SIG-M5 (cell line): ENCODE data around the gene PRSS56.

Source experiments
- DNase-seq: peaks from one replicate; lab custom pipeline; 2025; lab: John Stamatoyannopoulos, UW

Gene PRSS56

DNA sequence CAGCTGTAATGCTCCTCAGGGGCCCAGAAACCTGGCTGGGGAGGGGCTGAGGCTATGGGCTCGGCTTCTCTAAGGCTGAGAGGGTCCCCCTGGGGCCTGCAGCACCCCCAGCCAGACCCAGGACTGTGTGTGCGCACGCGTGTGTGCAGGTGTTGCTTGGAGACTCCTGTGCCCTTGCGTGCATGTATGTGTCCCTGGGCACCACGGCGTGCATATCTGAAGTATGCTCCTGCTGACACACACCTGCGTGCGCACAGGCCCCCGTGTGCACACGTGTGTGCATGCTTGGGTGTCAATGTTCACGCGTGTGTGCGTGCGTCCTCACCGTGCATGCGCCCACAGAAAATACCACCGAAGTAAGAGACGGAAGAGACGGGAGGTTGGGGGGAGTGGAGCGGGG, 17.7 kb upstream of the PRSS56 start:
- DNase-seq = no peak

DNA sequence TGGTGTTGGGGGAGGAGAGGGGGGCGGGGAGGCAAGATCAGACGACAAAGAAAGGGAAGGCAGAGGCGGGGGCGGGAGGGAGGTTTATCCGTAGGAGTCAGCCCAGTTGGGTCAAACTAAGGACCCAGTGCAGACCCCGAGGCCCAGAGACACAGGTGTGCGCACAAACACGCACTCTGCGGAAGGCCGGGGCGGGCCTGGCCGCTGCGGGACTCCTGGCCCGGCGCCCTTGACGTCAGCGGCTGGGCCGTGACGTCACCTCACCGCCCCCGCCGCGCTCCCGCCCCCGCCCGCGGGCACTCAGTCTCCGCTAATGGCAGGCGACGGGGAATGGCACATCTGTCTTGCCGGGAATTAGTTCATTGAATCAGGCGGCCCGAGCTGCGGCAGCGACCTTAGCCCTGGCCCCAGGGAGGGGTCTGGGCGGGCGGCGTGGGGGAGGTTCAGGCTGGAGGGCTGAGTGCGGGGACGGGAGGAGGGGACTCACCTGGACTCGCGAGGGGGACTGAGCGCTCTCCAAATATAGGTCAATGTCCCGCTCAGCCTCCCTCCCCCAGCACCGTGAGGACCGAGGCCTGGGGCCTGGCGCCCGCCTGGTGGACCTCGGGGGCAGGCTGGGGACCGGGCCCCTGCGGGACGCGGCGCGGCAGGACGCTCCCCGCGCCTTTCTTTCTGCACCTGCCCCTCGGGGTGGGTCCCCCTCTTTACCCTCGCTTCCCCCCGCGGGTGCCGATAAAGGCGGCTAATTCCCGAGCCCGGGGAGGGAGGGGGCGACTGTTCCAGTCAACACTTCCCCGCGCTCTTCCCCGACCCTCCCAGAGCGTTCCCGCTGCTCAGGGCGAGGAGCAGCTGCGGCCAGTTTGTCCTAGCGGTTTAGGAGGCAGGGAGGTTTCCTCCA, 17.0 kb upstream of the PRSS56 start:
- DNase-seq = no peak

DNA sequence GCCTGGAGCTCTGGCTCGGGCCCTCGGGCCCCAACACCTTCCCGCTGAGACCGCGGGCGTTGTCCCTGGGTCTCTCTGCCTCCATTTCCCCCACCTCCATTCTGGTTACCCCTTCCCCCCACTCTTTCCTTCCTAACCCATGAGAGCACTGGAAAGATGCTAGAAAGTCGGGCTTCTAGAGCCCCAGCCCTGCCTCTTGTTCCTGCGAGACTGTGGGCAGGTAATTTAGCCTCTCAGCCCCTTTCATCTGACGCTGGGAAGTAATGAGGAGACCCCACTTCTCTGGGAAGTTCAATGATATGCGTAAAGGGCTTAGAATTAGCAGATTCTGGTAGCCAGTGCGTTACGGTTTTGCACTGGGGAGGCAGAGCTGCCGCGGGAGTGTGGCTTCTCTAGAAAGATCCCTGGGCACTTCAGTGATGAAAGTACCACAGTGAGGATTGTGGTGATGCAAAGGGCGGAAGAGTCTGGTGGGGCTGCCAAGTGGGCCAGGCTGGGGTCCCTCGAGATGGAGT, 16.3 kb upstream of the PRSS56 start:
- no peak for DNase-seq

DNA sequence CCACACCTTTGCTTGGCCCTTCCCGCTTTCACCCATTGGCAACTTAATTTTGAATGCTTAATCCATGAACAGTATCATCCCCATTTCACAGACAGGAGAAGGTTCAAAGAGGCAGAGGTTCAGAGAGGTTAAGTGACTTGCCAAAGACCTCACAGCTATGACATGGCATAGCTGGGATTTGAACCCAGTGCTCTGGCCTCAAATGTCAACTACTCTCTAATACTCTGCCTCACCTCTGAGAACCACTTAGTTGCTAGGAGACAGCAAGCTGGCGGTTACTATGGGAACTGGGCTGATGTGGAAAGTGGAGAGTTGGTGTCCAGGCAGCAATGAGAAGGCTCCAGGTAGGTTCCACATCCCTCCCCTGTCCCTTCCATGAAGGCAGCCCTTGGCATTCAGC, 15.8 kb upstream of the PRSS56 start:
- no peak for DNase-seq

- DNase-seq = no peak
These were observed 14.3 kb upstream of the PRSS56 start for GRCh38 chr2:232505856-232506255.

- no peak for DNase-seq
These were observed 13.5 kb upstream of the PRSS56 start for GRCh38 chr2:232506709-232507108.

- no peak for DNase-seq
These were observed 11.9 kb upstream of the PRSS56 start for GRCh38 chr2:232508251-232508650.

GRCh38 chr2:232511336-232511890, 8.8 kb upstream of the PRSS56 start:
- no peak for DNase-seq

GRCh38 chr2:232512602-232513001, 7.6 kb upstream of the PRSS56 start:
- no peak for DNase-seq

- DNase-seq = no peak
These were observed 6.8 kb upstream of the PRSS56 start for GRCh38 chr2:232513353-232513752.

DNA sequence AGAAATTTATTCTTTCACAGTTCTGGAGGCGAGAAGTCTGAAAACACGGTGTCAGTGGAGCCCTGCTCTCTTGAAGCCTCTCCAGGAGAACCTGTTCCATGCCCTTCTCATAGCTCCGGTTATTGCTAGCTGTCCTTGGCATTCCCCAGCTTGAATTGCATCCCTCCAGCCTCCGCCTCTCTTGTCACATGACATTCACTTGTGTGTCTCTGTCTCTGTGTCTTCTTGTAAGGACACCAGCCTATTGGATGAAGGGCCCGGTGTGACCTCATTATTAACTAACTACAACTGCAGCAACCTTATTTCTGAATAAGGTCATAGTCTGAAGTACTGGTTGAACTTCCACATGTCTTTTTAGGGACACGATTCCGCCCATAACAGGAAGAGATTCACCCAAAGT, 4.5 kb upstream of the PRSS56 start:
- no peak for DNase-seq

DNA sequence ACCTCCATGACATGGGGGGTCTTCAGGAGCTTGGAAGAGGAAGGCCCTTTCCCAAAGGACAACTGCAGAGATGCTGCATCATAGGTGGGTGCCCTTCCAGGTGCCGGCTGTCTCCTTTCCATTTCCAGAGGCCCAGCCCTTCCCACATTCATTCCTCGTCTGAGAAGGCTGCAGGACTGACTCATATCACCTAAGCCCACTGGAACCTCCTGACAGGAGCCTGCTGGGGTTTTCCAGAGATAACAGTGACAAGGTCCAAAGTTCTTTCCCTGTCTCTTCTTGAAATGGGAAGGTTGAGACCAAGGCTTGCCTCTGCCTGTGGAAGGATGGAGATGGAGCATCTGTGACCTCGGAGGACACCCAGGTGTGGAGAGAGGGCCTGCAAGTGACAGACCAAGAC, 3.6 kb upstream of the PRSS56 start:
- DNase-seq = no peak

GRCh38 chr2:232518844-232519243, 1.3 kb upstream of the PRSS56 start:
- DNase-seq = no peak

DNA sequence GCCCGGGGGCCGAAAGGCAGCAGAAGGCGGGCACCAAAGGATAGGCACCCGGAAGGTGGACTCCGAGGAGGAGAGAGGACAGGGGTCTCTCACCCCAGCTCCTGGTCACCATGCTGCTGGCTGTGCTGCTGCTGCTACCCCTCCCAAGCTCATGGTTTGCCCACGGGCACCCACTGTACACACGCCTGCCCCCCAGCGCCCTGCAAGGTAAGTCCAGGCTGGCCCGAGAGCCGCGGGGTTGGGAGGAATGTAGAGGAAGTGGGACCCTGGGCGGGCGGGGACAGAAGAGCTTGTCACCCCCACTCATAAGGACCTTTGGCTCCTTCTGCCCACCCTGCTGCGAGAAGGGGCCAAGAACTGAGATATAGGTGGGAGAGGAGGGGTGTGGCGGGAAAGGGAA, 301 bp downstream of the PRSS56 start:
- DNase-seq = no peak

DNA sequence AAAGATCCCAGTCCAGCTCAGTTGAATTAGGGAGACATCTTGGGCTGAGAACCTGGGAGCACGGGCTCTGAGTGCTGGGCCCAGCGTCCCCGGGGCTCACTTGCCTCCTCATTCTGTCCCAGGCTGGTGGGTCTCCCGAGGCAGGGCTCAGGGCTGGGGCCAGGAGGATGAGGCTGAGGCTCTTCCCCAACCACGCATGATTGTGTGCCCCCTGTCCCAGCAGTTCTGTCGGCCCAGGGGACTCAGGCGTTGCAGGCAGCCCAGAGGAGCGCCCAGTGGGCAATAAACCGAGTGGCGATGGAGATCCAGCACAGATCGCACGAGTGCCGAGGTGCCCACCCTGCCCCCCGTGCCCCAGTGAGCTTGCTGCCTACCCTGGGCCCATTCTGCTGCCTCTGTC, 910 bp downstream of the PRSS56 start:
- DNase-seq = no peak

DNA sequence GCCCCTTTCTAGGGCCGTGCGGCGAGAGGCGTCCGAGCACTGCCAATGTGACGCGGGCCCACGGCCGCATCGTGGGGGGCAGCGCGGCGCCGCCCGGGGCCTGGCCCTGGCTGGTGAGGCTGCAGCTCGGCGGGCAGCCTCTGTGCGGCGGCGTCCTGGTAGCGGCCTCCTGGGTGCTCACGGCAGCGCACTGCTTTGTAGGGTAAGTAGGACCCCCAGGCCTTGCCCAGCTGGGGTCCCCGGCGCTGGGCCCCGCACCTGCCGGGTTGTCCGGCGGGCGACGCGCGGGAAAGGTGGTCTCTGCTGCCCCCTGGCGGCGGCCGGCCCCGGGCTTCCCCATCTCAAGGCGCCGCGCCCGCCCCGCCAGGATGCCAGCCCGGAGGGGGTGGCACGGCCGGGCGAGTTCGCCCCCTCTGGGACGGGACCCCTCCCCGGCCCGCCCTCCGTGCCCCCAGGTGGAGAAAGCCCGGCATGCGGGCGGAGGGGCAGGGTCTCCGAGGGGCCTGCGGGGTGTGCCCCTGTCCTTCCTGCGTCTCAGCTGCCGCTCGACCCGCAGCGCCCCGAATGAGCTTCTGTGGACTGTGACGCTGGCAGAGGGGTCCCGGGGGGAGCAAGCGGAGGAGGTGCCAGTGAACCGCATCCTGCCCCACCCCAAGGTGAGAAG, 1.9 kb downstream of the PRSS56 start:
- DNase-seq = no peak

DNA sequence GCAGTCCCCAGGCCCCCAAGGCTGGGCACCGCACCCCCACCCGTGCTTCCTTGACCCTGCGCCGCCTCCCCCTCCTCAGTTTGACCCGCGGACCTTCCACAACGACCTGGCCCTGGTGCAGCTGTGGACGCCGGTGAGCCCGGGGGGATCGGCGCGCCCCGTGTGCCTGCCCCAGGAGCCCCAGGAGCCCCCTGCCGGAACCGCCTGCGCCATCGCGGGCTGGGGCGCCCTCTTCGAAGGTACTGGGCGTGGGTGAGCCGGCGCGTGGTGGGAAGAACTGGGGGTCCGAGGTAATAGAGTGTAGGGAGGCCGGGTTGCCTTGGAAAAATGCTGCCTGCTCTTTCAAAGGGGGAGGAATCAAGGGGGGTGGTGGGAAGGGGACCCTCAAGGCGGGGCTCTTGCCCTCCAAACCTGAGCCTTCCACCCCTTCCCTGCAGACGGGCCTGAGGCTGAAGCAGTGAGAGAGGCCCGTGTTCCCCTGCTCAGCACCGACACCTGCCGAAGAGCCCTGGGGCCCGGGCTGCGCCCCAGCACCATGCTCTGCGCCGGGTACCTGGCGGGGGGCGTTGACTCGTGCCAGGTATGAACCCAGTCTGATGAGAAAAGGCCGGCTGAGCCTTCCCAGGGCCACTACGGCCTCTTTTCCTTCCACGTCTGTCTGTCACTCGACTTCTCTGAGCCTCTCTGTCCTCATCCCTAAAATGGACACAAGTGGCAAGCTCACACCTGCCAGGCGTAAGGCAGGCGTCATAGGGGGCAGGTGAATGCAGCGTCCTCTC, 2.6 kb downstream of the PRSS56 start:
- DNase-seq = no peak

GRCh38 chr2:232523402-232523681, 3.2 kb downstream of the PRSS56 start:
- DNase-seq = no peak

GRCh38 chr2:232523682-232524597, 3.8 kb downstream of the PRSS56 start:
- DNase-seq = no peak

GRCh38 chr2:232524771-232525170, 4.6 kb downstream of the PRSS56 start:
- DNase-seq = no peak

GRCh38 chr2:232525199-232525598, 5.0 kb downstream of the PRSS56 start:
- DNase-seq = no peak
